GOT3 (cell line): ENCODE data around the gene TIMM23B.
"Not testable (repeated sequence)": the region's sequence is repeated elsewhere in the genome, so short reads cannot be mapped to it uniquely, and the experiment has no call there.

ENCODE experiments used
- DNase-seq: peaks from one replicate; lab custom pipeline; 2025; ENCODE audit warnings: mixed read lengths; lab: John Stamatoyannopoulos, UW

Gene TIMM23B

GRCh38 chr10:49941447-49942338, at the start of gene TIMM23B, which contains the start of gene PARG:
TSS of gene TIMM23B (plus strand) at chr10:49942053. CDS start at chr10:49942195, 142 bp downstream.
TSS of gene PARG (minus strand) at chr10:49942027. CDS start at chr10:49941725, 302 bp downstream.
- peak; percentile 48 for DNase-seq

GRCh38 chr10:49899999-49900398, 41.9 kb upstream of the TIMM23B start:
- not testable (repeated sequence) for DNase-seq

- DNase-seq = not testable (repeated sequence)
Observed at GRCh38 chr10:49900406-49900805, 41.4 kb upstream of the TIMM23B start.

GRCh38 chr10:49903829-49904228, 38.0 kb upstream of the TIMM23B start:
- not testable (repeated sequence) for DNase-seq

GRCh38 chr10:49908290-49909080, 33.4 kb upstream of the TIMM23B start:
- not testable (repeated sequence) for DNase-seq

GRCh38 chr10:49910295-49910694, 31.6 kb upstream of the TIMM23B start:
- DNase-seq = not testable (repeated sequence)

- not testable (repeated sequence) for DNase-seq
Observed at GRCh38 chr10:49916451-49916850, 25.4 kb upstream of the TIMM23B start.

GRCh38 chr10:49917927-49918326, 23.9 kb upstream of the TIMM23B start:
- not testable (repeated sequence) for DNase-seq

GRCh38 chr10:49922041-49922440, 19.8 kb upstream of the TIMM23B start:
- DNase-seq = not testable (repeated sequence)

- DNase-seq = not testable (repeated sequence)
Observed at GRCh38 chr10:49923572-49923971, 18.3 kb upstream of the TIMM23B start.

GRCh38 chr10:49931276-49931675, 10.6 kb upstream of the TIMM23B start:
- not testable (repeated sequence) for DNase-seq

- not testable (repeated sequence) for DNase-seq
Observed at GRCh38 chr10:49931959-49932728, 9.7 kb upstream of the TIMM23B start.

- not testable (repeated sequence) for DNase-seq
Observed at GRCh38 chr10:49942339-49942705, 469 bp downstream of the TIMM23B start.

- DNase-seq = not testable (repeated sequence)
Observed at GRCh38 chr10:49943607-49944006, 1.8 kb downstream of the TIMM23B start.

GRCh38 chr10:49948142-49948541, 6.3 kb downstream of the TIMM23B start:
- not testable (repeated sequence) for DNase-seq

- not testable (repeated sequence) for DNase-seq
Observed at GRCh38 chr10:49948737-49949136, 6.9 kb downstream of the TIMM23B start.

- not testable (repeated sequence) for DNase-seq
Observed at GRCh38 chr10:49952006-49952405, 10.2 kb downstream of the TIMM23B start.

- DNase-seq = not testable (repeated sequence)
Observed at GRCh38 chr10:49953122-49953521, 11.3 kb downstream of the TIMM23B start.

- not testable (repeated sequence) for DNase-seq
Observed at GRCh38 chr10:49970331-49970857, 28.5 kb downstream of the TIMM23B start.

GRCh38 chr10:49971466-49971865, 29.6 kb downstream of the TIMM23B start:
- not testable (repeated sequence) for DNase-seq

GRCh38 chr10:49972094-49972493, 30.2 kb downstream of the TIMM23B start:
- not testable (repeated sequence) for DNase-seq
